Glutamatergic neuron (in vitro differentiated cells): Measurements from ENCODE around the gene EIF2AK3. TPM values are rescaled to one million over a fixed set of nuclear protein-coding genes. Genes with fewer than 3 reads are reported as not detected.

Experiments used
- DNase-seq: peaks from one replicate; pipeline ENCODE4 v3.0.0; 2022
- H3K27ac Mint-ChIP-seq: one replicate; pipeline ENCODE4 v1.8.0; 2020; ENCODE audit warnings: mild to moderate bottlenecking, mixed read lengths, inconsistent platforms; ENCODE audit not compliant: unreplicated experiment
- H3K27me3 Mint-ChIP-seq: one replicate; pipeline ENCODE4 v1.8.0; 2020; ENCODE audit warnings: mild to moderate bottlenecking, moderate library complexity, mixed read lengths, inconsistent platforms; ENCODE audit not compliant: unreplicated experiment
- H3K36me3 Mint-ChIP-seq: one replicate; pipeline ENCODE4 v1.8.0; 2020; ENCODE audit warnings: mild to moderate bottlenecking, mixed read lengths, inconsistent platforms; ENCODE audit not compliant: unreplicated experiment
- H3K4me1 Mint-ChIP-seq: one replicate; pipeline ENCODE4 v1.8.0; 2020; ENCODE audit warnings: mild to moderate bottlenecking, low read depth, mixed read lengths, inconsistent platforms; ENCODE audit not compliant: unreplicated experiment
- H3K4me3 Mint-ChIP-seq: one replicate; pipeline ENCODE4 v1.8.0; 2020; ENCODE audit warnings: mild to moderate bottlenecking, mixed read lengths, inconsistent platforms; ENCODE audit not compliant: unreplicated experiment
- H3K9me3 Mint-ChIP-seq: one replicate; pipeline ENCODE4 v1.8.0; 2020; ENCODE audit warnings: mild to moderate bottlenecking, moderate library complexity, mixed read lengths, inconsistent platforms; ENCODE audit not compliant: unreplicated experiment
- total RNA-seq: library from RNA; stranded (reverse); fragmentation: NEBNext Ultra II Directional; extraction: Animal tissue kit (Norgen Biotek cat#: 25700); gene quantifications from one replicate; pipeline ENCODE4 v1.2.1, GENCODE V29; 2021; ENCODE audit not compliant: unreplicated experiment
- TF ChIP-seq, protein P1 (sequence below): fragments of 200-600 bp; sonication (generic); IDR thresholded peaks from one replicate; pipeline ENCODE4 v1.5.0; 2021; ENCODE audit not compliant: partially characterized antibody, unreplicated experiment

The EIF2AK3 gene
- total RNA-seq, 1 donor from 2014 or later = 129 TPM

GRCh38 chr2:88622307-88622706, 5.0 kb downstream of the EIF2AK3 start:
- Mint-ChIP-seq H3K4me3 (no peak overlapping the region), H3K4me1 (peaks cover 17% of the 10 kb centered on the region), H3K36me3 (no peaks in the 10 kb centered on the region), H3K9me3 (peaks cover 5% of the 10 kb centered on the region), H3K27ac (no peak overlapping the region), H3K27me3 (peaks cover 3% of the 10 kb centered on the region)
- TF ChIP-seq, protein P1, sequence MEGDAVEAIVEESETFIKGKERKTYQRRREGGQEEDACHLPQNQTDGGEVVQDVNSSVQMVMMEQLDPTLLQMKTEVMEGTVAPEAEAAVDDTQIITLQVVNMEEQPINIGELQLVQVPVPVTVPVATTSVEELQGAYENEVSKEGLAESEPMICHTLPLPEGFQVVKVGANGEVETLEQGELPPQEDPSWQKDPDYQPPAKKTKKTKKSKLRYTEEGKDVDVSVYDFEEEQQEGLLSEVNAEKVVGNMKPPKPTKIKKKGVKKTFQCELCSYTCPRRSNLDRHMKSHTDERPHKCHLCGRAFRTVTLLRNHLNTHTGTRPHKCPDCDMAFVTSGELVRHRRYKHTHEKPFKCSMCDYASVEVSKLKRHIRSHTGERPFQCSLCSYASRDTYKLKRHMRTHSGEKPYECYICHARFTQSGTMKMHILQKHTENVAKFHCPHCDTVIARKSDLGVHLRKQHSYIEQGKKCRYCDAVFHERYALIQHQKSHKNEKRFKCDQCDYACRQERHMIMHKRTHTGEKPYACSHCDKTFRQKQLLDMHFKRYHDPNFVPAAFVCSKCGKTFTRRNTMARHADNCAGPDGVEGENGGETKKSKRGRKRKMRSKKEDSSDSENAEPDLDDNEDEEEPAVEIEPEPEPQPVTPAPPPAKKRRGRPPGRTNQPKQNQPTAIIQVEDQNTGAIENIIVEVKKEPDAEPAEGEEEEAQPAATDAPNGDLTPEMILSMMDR = no peak
- DNase-seq = no peak

DNA sequence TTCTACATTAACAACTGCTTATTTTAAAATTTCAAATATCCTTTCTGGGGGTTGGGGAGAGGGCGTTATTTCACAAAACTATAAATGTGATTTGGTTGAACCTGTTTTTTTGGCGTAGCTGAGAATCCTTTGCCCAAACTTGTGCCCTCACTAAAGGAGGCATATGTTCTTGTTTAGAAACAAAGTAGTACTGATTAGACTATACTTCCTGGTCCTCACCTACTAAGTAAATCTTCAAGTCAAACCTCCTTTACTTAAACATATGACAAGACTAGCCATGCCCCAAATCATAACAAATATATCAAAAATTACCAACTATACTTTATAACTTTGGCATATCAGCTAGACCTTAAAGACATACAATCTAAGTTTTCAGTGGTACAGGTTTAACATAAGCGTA, 5.8 kb downstream of the EIF2AK3 start:
- Mint-ChIP-seq H3K4me1 (peaks cover 17% of the 10 kb centered on the region), H3K9me3 (peaks cover 4% of the 10 kb centered on the region), H3K27ac (no peak overlapping the region), H3K36me3 (no peaks in the 10 kb centered on the region), H3K27me3 (peaks cover 3% of the 10 kb centered on the region), H3K4me3 (peak overlapping the region; percentile 12)
- TF ChIP-seq, protein P1 = no peak
- no peak for DNase-seq

GRCh38 chr2:88620015-88620414, 7.2 kb downstream of the EIF2AK3 start:
- Mint-ChIP-seq H3K9me3 (no peaks in the 10 kb centered on the region), H3K27ac (no peak overlapping the region), H3K27me3 (no peaks in the 10 kb centered on the region), H3K36me3 (no peaks in the 10 kb centered on the region), H3K4me1 (peaks cover 17% of the 10 kb centered on the region), H3K4me3 (peak overlapping the region; percentile 50)
- no peak for DNase-seq
- TF ChIP-seq, protein P1 = no peak

DNA sequence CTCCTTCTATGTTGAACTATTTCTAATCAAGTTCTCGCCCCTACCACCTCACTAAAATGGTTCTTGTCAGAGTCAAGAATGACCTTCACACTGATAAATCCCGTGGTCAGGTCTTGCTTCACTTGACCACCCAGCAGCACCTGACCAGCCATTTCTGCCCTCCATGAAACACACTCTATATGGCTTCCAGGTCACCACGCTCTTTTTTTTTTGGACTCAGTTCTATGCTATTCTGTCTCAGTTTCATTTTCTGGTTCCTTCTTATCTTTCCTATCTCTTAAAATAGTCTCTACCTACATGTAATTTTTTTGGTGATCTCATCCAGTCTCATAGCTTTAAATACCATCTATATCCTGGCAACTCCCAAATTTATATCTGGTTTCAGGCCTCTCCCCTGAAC, 11.4 kb downstream of the EIF2AK3 start:
- Mint-ChIP-seq H3K4me3 (no peak overlapping the region), H3K4me1 (peaks cover 10% of the 10 kb centered on the region), H3K36me3 (no peaks in the 10 kb centered on the region), H3K9me3 (no peaks in the 10 kb centered on the region), H3K27me3 (no peaks in the 10 kb centered on the region), H3K27ac (no peak overlapping the region)
- TF ChIP-seq, protein P1 = no peak
- DNase-seq = no peak

- no peak overlapping the region for H3K4me3 Mint-ChIP-seq
Measured at GRCh38 chr2:88614497-88615157, 12.6 kb downstream of the EIF2AK3 start.

More at GRCh38 chr2:88614497-88615157, 12.6 kb downstream of the EIF2AK3 start:
- H3K36me3 Mint-ChIP-seq = no peaks in the 10 kb centered on the region
- H3K27ac Mint-ChIP-seq = no peak overlapping the region
- TF ChIP-seq, protein P1 = no peak
- no peak for DNase-seq
- no peaks in the 10 kb centered on the region for H3K27me3 Mint-ChIP-seq
- H3K9me3 Mint-ChIP-seq = no peaks in the 10 kb centered on the region
- H3K4me1 Mint-ChIP-seq = peaks cover 2% of the 10 kb centered on the region
